ENCODE measurements around the gene ABCC3.
A peak's percentile ranks its signal among the peaks of the same experiment; 100 is the strongest.

ABCC3 gene

DNA sequence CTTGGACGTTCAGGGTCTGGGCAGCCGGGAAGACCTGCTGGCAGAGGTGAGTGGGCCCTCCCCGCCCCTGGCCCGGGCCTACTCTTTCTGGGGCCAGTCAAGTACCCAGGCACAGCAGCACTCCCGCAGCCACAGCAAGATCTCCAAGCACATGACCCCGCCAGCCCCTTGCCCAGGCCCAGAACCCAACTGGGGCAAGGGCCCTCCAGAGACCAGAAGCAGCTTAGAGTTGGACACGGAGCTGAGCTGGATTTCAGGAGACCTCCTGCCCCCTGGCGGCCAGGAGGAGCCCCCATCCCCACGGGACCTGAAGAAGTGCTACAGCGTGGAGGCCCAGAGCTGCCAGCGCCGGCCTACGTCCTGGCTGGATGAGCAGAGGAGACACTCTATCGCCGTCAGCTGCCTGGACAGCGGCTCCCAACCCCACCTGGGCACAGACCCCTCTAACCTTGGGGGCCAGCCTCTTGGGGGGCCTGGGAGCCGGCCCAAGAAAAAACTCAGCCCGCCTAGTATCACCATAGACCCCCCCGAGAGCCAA, 8.6 kb upstream of the ABCC3 start:
- TF ChIP-seq, protein P1, sequence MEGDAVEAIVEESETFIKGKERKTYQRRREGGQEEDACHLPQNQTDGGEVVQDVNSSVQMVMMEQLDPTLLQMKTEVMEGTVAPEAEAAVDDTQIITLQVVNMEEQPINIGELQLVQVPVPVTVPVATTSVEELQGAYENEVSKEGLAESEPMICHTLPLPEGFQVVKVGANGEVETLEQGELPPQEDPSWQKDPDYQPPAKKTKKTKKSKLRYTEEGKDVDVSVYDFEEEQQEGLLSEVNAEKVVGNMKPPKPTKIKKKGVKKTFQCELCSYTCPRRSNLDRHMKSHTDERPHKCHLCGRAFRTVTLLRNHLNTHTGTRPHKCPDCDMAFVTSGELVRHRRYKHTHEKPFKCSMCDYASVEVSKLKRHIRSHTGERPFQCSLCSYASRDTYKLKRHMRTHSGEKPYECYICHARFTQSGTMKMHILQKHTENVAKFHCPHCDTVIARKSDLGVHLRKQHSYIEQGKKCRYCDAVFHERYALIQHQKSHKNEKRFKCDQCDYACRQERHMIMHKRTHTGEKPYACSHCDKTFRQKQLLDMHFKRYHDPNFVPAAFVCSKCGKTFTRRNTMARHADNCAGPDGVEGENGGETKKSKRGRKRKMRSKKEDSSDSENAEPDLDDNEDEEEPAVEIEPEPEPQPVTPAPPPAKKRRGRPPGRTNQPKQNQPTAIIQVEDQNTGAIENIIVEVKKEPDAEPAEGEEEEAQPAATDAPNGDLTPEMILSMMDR (IDR thresholded peaks at IDR 0.05; ENCODE audit: insufficient read depth, low read depth, low read length, missing control alignments): peak; percentile 66
- peak; percentile 74 for DNase-seq (ENCODE audit: low read depth)
- no peak overlapping the region for H3K4me3 ChIP-seq (ENCODE audit: low read length)

DNA sequence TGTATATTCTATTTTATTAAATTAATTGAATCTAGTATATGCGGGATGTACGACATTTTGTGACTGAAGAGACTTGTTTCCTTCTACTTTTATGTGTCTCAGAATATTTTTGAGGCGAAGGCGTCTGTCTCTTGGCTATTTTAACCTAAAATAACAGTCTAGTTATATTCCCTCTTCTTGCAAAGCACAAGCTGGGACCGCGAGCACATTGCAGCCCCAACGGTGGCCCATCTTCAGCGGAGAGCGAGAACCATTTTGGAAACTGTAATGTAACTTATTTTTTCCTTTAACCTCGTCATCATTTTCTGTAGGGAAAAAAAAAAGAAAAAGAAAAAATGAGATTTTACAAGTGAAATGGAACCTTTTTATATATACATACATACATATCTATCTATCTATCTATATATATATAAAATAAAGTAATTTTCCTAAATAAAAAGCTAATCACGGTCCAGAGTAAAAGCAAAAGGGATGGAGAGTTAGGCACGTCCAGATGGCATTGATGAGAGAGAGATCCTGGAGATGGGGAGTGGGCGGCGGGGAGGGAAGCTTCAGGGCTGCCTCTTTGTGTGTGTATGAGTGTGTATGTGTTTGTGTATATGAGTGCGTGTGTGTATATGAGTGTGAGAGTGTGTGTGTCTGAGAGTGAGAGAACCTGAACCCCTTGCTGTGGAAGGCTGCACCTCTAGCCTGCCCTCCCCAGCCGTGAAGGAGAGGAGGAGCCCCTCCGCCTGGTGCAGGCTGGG, 7.5 kb upstream of the ABCC3 start:
- H3K4me3 ChIP-seq (ENCODE audit: low read length): no peak overlapping the region
- TF ChIP-seq, protein P1 (IDR thresholded peaks at IDR 0.05; ENCODE audit: insufficient read depth, low read depth, low read length, missing control alignments): no peak
- no peak for DNase-seq (ENCODE audit: low read depth)

DNA sequence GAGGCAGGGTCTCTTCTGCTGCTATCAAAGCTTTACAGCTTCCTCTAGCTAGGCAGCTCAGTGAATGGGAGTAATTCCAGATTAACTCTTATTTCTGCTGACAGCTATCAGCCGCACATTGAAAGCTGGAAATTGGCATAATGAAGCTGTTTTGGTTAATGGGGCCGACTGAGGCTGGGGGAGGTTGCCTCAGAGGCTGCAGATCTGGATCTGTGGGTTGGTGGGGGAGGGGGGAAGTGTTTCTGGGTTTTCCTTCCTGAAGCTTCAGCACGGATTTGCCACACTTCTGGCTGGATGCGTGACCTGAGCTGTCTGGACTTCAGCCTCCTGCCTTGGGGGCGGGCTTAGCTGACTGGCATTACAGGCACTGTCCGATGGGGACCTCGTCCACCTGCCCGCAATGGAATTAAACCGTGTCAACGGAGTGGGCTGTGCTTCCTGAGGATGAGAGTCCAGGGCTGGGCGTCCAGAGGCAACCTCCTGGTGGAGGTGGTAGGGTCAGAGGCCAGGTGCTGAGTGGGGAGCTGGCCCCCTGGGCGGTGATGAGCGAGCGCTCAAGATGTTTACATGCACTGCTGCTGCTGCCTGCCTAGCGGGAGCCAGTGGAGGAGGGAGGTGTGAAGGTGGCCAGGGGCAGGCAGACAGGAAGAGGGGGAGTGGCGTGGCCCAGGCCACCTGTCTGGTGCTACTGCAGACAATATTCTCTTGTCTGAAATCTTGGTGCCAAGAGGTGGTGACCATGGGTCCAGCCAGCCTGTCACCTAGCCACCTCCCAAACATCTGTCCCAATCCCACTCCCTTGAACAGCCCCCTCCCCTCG, 6.7 kb upstream of the ABCC3 start:
- DNase-seq (ENCODE audit: low read depth): no peak
- TF ChIP-seq, protein P1 (IDR thresholded peaks at IDR 0.05; ENCODE audit: insufficient read depth, low read depth, low read length, missing control alignments): no peak
- no peak overlapping the region for H3K4me3 ChIP-seq (ENCODE audit: low read length)

DNA sequence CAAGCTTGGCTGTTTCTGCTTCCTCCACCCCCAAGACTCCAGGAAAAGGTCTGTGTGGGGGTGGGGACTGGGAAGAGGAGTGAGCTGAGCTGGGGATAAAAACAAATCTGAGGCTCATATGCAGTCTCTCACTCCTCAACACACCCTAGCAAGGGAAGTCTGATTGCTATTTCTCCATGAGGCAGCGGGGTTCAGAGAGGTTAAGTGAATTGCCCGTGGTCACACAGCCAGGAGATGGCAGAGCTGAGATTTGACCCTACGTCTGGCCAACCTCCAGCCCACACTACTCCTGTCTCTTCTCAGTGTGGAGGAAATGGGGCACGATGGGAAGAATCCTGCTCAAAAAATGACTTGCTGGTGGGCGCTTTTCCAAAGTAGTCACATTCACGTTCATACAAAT, 4.8 kb upstream of the ABCC3 start:
- no peak for DNase-seq (ENCODE audit: low read depth)
- no peak overlapping the region for H3K4me3 ChIP-seq (ENCODE audit: low read length)
- TF ChIP-seq, protein P1 (IDR thresholded peaks at IDR 0.05; ENCODE audit: insufficient read depth, low read depth, low read length, missing control alignments): no peak

DNA sequence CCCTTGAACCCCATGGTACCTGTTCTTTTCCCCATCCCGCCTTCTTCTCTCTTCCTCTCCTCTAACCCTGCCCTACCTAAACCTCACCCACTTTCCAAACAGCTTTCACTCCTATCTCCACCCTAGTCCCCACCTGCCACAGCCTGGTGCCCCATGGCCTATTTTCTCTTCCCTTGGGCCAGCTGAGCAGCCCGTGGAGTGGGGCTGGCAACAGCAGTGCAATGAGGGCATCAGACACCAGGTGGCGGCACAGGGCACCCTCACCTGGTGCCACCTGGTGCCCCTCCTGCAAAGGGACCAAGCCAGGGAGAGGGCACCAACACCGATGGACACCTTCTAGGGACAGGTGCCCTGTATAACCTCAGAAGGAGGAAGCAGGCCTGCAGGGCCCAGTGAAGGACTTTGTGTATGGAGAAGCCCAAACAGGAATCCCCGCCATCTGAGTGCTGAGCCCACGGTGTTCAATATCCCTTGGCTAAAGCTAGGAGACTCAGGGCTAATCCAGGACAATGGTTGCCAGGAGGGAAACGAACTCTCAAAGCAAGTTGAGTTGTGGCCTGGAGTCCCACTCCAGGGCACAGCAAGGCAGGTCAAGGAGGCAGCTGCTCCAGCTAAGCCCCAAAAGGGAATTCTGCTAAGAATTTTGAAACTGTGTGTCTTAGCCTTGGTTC, 4.0 kb upstream of the ABCC3 start:
- TF ChIP-seq, protein P1 (IDR thresholded peaks at IDR 0.05; ENCODE audit: insufficient read depth, low read depth, low read length, missing control alignments): peak; percentile 95
- peak; percentile 56 for DNase-seq (ENCODE audit: low read depth)
- no peak overlapping the region for H3K4me3 ChIP-seq (ENCODE audit: low read length)

DNA sequence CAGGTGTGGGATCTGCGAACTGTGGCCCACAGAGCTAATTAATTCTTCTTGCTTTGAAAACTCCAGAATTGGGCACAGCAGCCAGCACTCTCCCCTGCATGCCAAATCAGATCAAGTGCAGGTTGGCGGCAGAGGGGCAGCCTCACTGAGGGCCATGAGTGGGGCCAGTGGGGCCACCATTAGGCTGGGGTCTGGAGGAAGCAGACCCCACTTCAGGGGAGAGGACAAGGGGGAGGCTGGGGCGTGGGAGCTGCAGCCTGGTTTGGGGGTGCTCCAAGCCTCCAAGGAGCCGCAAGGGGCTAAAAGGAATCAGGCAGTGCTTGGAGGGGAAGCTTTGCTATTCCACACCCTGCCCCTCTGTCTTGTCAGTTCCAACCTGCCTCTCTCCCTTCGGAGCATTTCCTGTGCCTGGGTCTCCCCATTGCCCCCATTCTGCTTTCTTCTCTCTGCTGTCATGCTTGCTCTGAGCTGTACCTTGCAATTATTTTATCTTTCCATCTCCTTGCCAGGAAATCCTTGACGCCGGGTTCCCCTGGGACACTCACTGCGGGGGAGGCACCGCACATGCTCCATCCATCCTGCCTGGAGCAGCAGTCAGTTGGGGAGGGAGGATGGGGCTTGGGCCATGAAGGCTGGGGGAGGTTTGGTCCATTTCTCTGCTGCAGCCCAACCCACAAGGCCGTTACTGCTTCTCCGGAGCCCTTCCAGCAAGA, 3.3 kb upstream of the ABCC3 start:
- no peak for DNase-seq (ENCODE audit: low read depth)
- TF ChIP-seq, protein P1 (IDR thresholded peaks at IDR 0.05; ENCODE audit: insufficient read depth, low read depth, low read length, missing control alignments): no peak
- H3K4me3 ChIP-seq (ENCODE audit: low read length): no peak overlapping the region
